ENCODE results near the gene CANT1. TPM values are rescaled to one million over a fixed set of nuclear protein-coding genes. Genes with fewer than 3 reads are reported as not detected.

Gene CANT1
- total and polyA plus RNA-seq, 2 of the 13 experiments (the other 11 are each of a cell fraction or from before 2014, with no cell fraction given): 34.1 to 42.1 TPM

GRCh38 chr17:78962345-78962983, 47.1 kb downstream of the CANT1 start (continued):
- TF ChIP-seq IKZF5 (CRISPR knock-in tag; IDR thresholded peaks at IDR 0.05) (peak; percentile 90), ZC3H4 (CRISPR knock-in tag; IDR thresholded peaks at IDR 0.05; ENCODE audit: borderline replicate concordance) (no peak), STAT6 (CRISPR knock-in tag; IDR thresholded peaks at IDR 0.05; ENCODE audit: borderline replicate concordance) (peak; percentile 83; the same call in 1 of the 2 replicates), ONECUT2 (CRISPR knock-in tag; IDR thresholded peaks at IDR 0.05) (peak; percentile 96), SP5 (CRISPR knock-in tag; IDR thresholded peaks at IDR 0.05; ENCODE audit: borderline replicate concordance, low read depth) (peak; percentile 95), ZNF670 (CRISPR knock-in tag; IDR thresholded peaks at IDR 0.05; ENCODE audit: borderline replicate concordance) (peak; percentile 34), TARDBP (CRISPR knock-in tag; IDR thresholded peaks at IDR 0.05) (peak; percentile 89), ZNF746 (CRISPR knock-in tag; IDR thresholded peaks at IDR 0.05) (peak; percentile 51; the same call in 1 of the 2 replicates), KLF9 (CRISPR knock-in tag; IDR thresholded peaks at IDR 0.05; ENCODE audit: low read depth) (no peak; the same call in 1 of the 2 replicates), THAP11 (CRISPR knock-in tag; IDR thresholded peaks at IDR 0.05) (peak; percentile 54), SMAD3 (CRISPR knock-in tag; IDR thresholded peaks at IDR 0.05) (no peak), ARNTL (CRISPR knock-in tag; IDR thresholded peaks at IDR 0.05) (peak; percentile 68; the same call in 1 of the 2 replicates), RAD21 (CRISPR knock-in tag; IDR thresholded peaks at IDR 0.05) (peak; percentile 10; the same call in 1 of the 2 replicates), ZNF441 (CRISPR knock-in tag; IDR thresholded peaks at IDR 0.05; ENCODE audit: borderline replicate concordance) (peak; percentile 88), ZNF572 (CRISPR knock-in tag; IDR thresholded peaks at IDR 0.05) (peak; percentile 58; the same call in 1 of the 2 replicates)
- TF ChIP-seq, protein P1, sequence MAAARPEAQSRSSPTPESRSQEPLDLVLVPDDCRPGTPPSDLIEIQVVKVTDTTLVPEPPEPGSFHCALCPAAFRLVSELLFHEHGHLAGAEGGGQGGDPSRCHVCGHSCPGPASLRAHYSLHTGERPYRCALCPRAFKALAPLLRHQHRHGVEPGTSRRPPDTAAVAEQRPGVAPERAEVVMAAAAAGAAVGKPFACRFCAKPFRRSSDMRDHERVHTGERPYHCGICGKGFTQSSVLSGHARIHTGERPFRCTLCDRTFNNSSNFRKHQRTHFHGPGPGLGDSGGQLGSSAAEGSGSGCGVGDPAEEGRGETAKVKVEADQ (CRISPR knock-in tag; IDR thresholded peaks at IDR 0.05; ENCODE audit: borderline replicate concordance): peak; percentile 78; the same call in 1 of the 2 replicates
- TF ChIP-seq, protein P2, sequence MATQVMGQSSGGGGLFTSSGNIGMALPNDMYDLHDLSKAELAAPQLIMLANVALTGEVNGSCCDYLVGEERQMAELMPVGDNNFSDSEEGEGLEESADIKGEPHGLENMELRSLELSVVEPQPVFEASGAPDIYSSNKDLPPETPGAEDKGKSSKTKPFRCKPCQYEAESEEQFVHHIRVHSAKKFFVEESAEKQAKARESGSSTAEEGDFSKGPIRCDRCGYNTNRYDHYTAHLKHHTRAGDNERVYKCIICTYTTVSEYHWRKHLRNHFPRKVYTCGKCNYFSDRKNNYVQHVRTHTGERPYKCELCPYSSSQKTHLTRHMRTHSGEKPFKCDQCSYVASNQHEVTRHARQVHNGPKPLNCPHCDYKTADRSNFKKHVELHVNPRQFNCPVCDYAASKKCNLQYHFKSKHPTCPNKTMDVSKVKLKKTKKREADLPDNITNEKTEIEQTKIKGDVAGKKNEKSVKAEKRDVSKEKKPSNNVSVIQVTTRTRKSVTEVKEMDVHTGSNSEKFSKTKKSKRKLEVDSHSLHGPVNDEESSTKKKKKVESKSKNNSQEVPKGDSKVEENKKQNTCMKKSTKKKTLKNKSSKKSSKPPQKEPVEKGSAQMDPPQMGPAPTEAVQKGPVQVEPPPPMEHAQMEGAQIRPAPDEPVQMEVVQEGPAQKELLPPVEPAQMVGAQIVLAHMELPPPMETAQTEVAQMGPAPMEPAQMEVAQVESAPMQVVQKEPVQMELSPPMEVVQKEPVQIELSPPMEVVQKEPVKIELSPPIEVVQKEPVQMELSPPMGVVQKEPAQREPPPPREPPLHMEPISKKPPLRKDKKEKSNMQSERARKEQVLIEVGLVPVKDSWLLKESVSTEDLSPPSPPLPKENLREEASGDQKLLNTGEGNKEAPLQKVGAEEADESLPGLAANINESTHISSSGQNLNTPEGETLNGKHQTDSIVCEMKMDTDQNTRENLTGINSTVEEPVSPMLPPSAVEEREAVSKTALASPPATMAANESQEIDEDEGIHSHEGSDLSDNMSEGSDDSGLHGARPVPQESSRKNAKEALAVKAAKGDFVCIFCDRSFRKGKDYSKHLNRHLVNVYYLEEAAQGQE (IDR thresholded peaks at IDR 0.05; ENCODE audit: borderline replicate concordance in 1 of 2, low read depth in 1 of 2, low read length in 2 of 2): peak in 1 of 2 experiments; percentile 26; a peak in 1 of 4 replicates
- TF ChIP-seq, protein P3, sequence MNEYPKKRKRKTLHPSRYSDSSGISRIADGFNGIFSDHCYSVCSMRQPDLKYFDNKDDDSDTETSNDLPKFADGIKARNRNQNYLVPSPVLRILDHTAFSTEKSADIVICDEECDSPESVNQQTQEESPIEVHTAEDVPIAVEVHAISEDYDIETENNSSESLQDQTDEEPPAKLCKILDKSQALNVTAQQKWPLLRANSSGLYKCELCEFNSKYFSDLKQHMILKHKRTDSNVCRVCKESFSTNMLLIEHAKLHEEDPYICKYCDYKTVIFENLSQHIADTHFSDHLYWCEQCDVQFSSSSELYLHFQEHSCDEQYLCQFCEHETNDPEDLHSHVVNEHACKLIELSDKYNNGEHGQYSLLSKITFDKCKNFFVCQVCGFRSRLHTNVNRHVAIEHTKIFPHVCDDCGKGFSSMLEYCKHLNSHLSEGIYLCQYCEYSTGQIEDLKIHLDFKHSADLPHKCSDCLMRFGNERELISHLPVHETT (CRISPR knock-in tag; conservative IDR thresholded peaks at IDR 0.05): no peak; the same call in 1 of the 2 replicates
